H9 (cell line): Measurements from ENCODE around the gene RALY. TPM values are rescaled to one million over a fixed set of nuclear protein-coding genes. Genes with fewer than 3 reads are reported as not detected.

Source experiments
- DNase-seq: peaks from one replicate; pipeline ENCODE4 v3.0.0-alpha.2; 2017
- H2AFZ ChIP-seq: one replicate; pipeline ENCODE4 v1.6.1; 2013; ENCODE audit warnings: mild to moderate bottlenecking, low read length, control low read depth, moderate library complexity
- H2AK5ac ChIP-seq: 2 replicates; pipeline ENCODE4 v1.6.1; 2013; ENCODE audit warnings: low read length, control low read depth, mixed read lengths; ENCODE audit not compliant: insufficient read length
- H2BK120ac ChIP-seq: one replicate; pipeline ENCODE4 v1.6.1; 2013; ENCODE audit warnings: low read depth, mild to moderate bottlenecking, low read length, control low read depth, inconsistent platforms; ENCODE audit not compliant: poor library complexity, severe bottlenecking
- H2BK12ac ChIP-seq: 2 replicates; pipeline ENCODE4 v1.6.1; 2013; ENCODE audit warnings: low read length, control low read depth, mixed read lengths, low read depth; ENCODE audit not compliant: insufficient read length
- H2BK15ac ChIP-seq: 2 replicates; pipeline ENCODE4 v1.6.1; 2013; ENCODE audit warnings: low read depth, low read length, control low read depth
- H2BK20ac ChIP-seq: one replicate; pipeline ENCODE4 v1.6.1; 2013; ENCODE audit warnings: low read depth, mild to moderate bottlenecking, low read length, control low read depth, inconsistent platforms; ENCODE audit not compliant: poor library complexity, severe bottlenecking
- H2BK5ac ChIP-seq: 2 replicates; pipeline ENCODE4 v1.6.1; 2013; ENCODE audit warnings: low read length, control low read depth, mixed read lengths; ENCODE audit not compliant: insufficient read length
- H3K14ac ChIP-seq: 2 replicates; pipeline ENCODE4 v1.6.1; 2013; ENCODE audit warnings: low read length, control low read depth; ENCODE audit not compliant: insufficient read depth
- H3K18ac ChIP-seq: 2 replicates; pipeline ENCODE4 v1.6.1; 2013; ENCODE audit warnings: low read depth, mild to moderate bottlenecking, mixed read lengths, low read length, control low read depth; ENCODE audit not compliant: insufficient read length
- H3K23ac ChIP-seq: 2 replicates; pipeline ENCODE4 v1.6.1; 2013; ENCODE audit warnings: low read length, control low read depth, mixed read lengths, low read depth; ENCODE audit not compliant: insufficient read length
- H3K23me2 ChIP-seq: 2 replicates; pipeline ENCODE4 v1.6.1; 2013; ENCODE audit warnings: low read depth, mild to moderate bottlenecking, mixed read lengths, low read length, control low read depth; ENCODE audit not compliant: insufficient read length, poor library complexity, severe bottlenecking
- H3K27ac ChIP-seq: 2 replicates; pipeline ENCODE4 v1.5.1; 2013; ENCODE audit warnings: low read length, control low read depth, mixed read lengths, low read depth; ENCODE audit not compliant: insufficient read length
- H3K27me3 ChIP-seq: 2 replicates; pipeline ENCODE4 v1.6.1; 2013; ENCODE audit warnings: low read length, control low read depth, inconsistent platforms; ENCODE audit not compliant: insufficient read depth
- H3K4ac ChIP-seq: 2 replicates; pipeline ENCODE4 v1.6.1; 2013; ENCODE audit warnings: low read depth, mild to moderate bottlenecking, control low read depth, inconsistent platforms, low read length, moderate library complexity
- H3K4me1 ChIP-seq: 2 replicates; pipeline ENCODE4 v1.6.1; 2013; ENCODE audit warnings: low read length, control low read depth, inconsistent platforms; ENCODE audit not compliant: insufficient read depth
- H3K4me2 ChIP-seq: 2 replicates; pipeline ENCODE4 v1.6.1; 2013; ENCODE audit warnings: low read length, control low read depth, mixed read lengths; ENCODE audit not compliant: insufficient read length, insufficient read depth
- H3K56ac ChIP-seq: 2 replicates; pipeline ENCODE4 v1.6.1; 2013; ENCODE audit warnings: low read depth, mild to moderate bottlenecking, mixed read lengths, low read length, control low read depth; ENCODE audit not compliant: insufficient read length
- H3K79me1 ChIP-seq: 2 replicates; pipeline ENCODE4 v1.6.1; 2013; ENCODE audit warnings: low read depth, mild to moderate bottlenecking, moderate library complexity, low read length, control low read depth, inconsistent platforms; ENCODE audit not compliant: insufficient read depth, poor library complexity, severe bottlenecking
- H3K79me2 ChIP-seq: 2 replicates; pipeline ENCODE4 v1.6.1; 2013; ENCODE audit warnings: low read length, control low read depth, inconsistent platforms; ENCODE audit not compliant: insufficient read depth
- H3K9ac ChIP-seq: 2 replicates; pipeline ENCODE4 v1.6.1; 2013; ENCODE audit warnings: low read length, control low read depth, mixed read lengths; ENCODE audit not compliant: insufficient read length; ENCODE audit errors: extremely low read depth
- H3K9me3 ChIP-seq: one replicate; pipeline ENCODE4 v1.6.1; 2013; ENCODE audit warnings: low read depth, low read length, inconsistent platforms; ENCODE audit not compliant: control insufficient read depth
- H3T11ph ChIP-seq: one replicate; pipeline ENCODE4 v1.6.1; 2013; ENCODE audit warnings: mild to moderate bottlenecking, low read length, control low read depth, inconsistent platforms
- H4K20me1 ChIP-seq: one replicate; pipeline ENCODE4 v1.6.1; 2013; ENCODE audit not compliant: control insufficient read depth, insufficient read length, insufficient read depth
- H4K5ac ChIP-seq: 2 replicates; pipeline ENCODE4 v1.6.1; 2013; ENCODE audit warnings: low read depth, mild to moderate bottlenecking, mixed read lengths, low read length, control low read depth; ENCODE audit not compliant: insufficient read length
- H4K8ac ChIP-seq: replicated peaks from 2 replicates; pipeline ENCODE4 v1.6.1; 2013; ENCODE audit warnings: low read length, control low read depth, mixed read lengths, low read depth; ENCODE audit not compliant: insufficient read length
- H4K91ac ChIP-seq: 2 replicates; pipeline ENCODE4 v1.6.1; 2013; ENCODE audit warnings: low read depth, mild to moderate bottlenecking, moderate library complexity, mixed read lengths, low read length, control low read depth; ENCODE audit not compliant: insufficient read length
- H3K27ac Mint-ChIP-seq, 3 experiments: 2 replicates in 2 of 3; 3 replicates in 1 of 3; pipeline ENCODE4 v1.8.0; 2020 to 2021; ENCODE audit warnings: mixed read lengths in 3 of 3, mild to moderate bottlenecking in 1 of 3, moderate library complexity in 1 of 3
- H3K27me3 Mint-ChIP-seq: 2 replicates; pipeline ENCODE4 v1.8.0; 2021; ENCODE audit warnings: low read depth, mild to moderate bottlenecking, moderate library complexity, mixed read lengths
- H3K36me3 Mint-ChIP-seq, 3 experiments: 2 replicates in 2 of 3; 3 replicates in 1 of 3; pipeline ENCODE4 v1.8.0; 2020 to 2021; ENCODE audit warnings: low read depth in 3 of 3, mixed read lengths in 3 of 3; ENCODE audit not compliant: insufficient read depth in 1 of 3
- H3K4me1 Mint-ChIP-seq, 2 experiments: 2 replicates each; pipeline ENCODE4 v1.8.0; 2020; ENCODE audit warnings: mixed read lengths in 2 of 2
- H3K4me3 Mint-ChIP-seq, 2 experiments: 2 replicates in 1 of 2; 3 replicates in 1 of 2; pipeline ENCODE4 v1.8.0; 2020 to 2021; ENCODE audit warnings: mild to moderate bottlenecking in 2 of 2, mixed read lengths in 2 of 2, moderate library complexity in 1 of 2
- H3K9me3 Mint-ChIP-seq, 2 experiments: 2 replicates in 1 of 2; 3 replicates in 1 of 2; pipeline ENCODE4 v1.8.0; 2020; ENCODE audit warnings: mild to moderate bottlenecking in 2 of 2, mixed read lengths in 2 of 2, moderate library complexity in 1 of 2
- WGBS: extraction: QIAGEN DNeasy Blood & Tissue Kit; methylation state at CpG from one replicate; pipeline ENCODE4 v1.1.7; 2013; ENCODE audit warnings: missing lambda C conversion rate, low lambda C conversion rate, mixed read lengths; ENCODE audit not compliant: insufficient read length; ENCODE audit errors: extremely low coverage; 5-methylcytosine and 5-hydroxymethylcytosine counted together
- total RNA-seq: library from RNA; stranded (reverse); gene quantifications from 2 replicates; pipeline ENCODE4 v1.2.1, GENCODE V29; 2021
- TF ChIP-seq, protein P1 (sequence below): fragments of 200-600 bp; sonication (generic); conservative IDR thresholded peaks from 3 replicates; pipeline ENCODE4 v1.8.0; 2021; ENCODE audit warnings: antibody characterized with exemption, mild to moderate bottlenecking

RALY gene
- total RNA-seq, 1 experiment from 2014 or later: 199 TPM

DNA sequence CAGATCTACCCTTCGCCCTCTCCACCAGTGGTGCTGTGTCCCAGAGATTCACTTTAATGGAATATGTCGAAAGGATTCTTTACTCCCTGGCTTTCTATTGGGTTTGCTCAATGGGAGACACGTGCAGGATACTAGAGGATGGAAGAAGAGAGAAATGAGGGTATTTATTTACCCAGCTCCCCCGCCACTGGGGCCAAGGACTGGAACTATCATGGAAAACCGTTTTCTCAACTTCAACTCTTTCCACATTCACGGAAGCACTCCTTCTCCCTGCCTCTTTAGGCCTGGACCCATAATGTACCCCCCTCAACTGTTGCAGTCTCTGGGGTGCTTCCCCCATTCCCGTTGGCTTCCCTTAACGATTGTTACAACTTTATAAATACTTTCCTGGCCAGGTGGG lies 26.6 kb upstream of the RALY start:
- no peak overlapping the region for H4K8ac ChIP-seq

More for the DNA sequence above, 26.6 kb upstream of the RALY start:
- no CpG with 5 or more reads among the region's 8 CpGs for WGBS
- Histone ChIP-seq H2AK5ac (no peak overlapping the region), H4K5ac (no peak overlapping the region), H2BK15ac (no peak overlapping the region), H2BK12ac (no peak overlapping the region), H2BK120ac (no peak overlapping the region), H3K4ac (no peak overlapping the region), H3K18ac (no peak overlapping the region), H3K23me2 (no peaks in the 10 kb centered on the region), H4K91ac (no peak overlapping the region), H4K20me1 (no peaks in the 10 kb centered on the region), H3K14ac (no peak overlapping the region), H3K9ac (no peak overlapping the region), H3K27ac (no peak overlapping the region), H3K56ac (no peak overlapping the region), H3K9me3 (no peaks in the 10 kb centered on the region), H3K79me2 (no peaks in the 10 kb centered on the region), H3K79me1 (no peaks in the 10 kb centered on the region), H3T11ph (no peak overlapping the region), H3K27me3 (no peaks in the 10 kb centered on the region), H3K4me1 (no peaks in the 10 kb centered on the region), H2AFZ (no peak overlapping the region), H2BK5ac (no peak overlapping the region), H2BK20ac (no peak overlapping the region), H3K4me2 (no peak overlapping the region), H3K23ac (no peak overlapping the region)
- DNase-seq: no peak
- Mint-ChIP-seq H3K36me3 (no peaks in the 10 kb centered on the region), H3K27me3 (peaks cover 4% of the 10 kb centered on the region; the same call in 1 of the 2 replicates), H3K9me3 (0 out of 5 replicates have a peak, but pooled peaks cover 0 to 2% of the 10 kb centered on the region in 2 experiments), H3K4me3 (no peak overlapping the region), H3K4me1 (peaks cover 10 to 11% of the 10 kb centered on the region in 2 experiments), H3K27ac (no peak overlapping the region)
- TF ChIP-seq, protein P1, sequence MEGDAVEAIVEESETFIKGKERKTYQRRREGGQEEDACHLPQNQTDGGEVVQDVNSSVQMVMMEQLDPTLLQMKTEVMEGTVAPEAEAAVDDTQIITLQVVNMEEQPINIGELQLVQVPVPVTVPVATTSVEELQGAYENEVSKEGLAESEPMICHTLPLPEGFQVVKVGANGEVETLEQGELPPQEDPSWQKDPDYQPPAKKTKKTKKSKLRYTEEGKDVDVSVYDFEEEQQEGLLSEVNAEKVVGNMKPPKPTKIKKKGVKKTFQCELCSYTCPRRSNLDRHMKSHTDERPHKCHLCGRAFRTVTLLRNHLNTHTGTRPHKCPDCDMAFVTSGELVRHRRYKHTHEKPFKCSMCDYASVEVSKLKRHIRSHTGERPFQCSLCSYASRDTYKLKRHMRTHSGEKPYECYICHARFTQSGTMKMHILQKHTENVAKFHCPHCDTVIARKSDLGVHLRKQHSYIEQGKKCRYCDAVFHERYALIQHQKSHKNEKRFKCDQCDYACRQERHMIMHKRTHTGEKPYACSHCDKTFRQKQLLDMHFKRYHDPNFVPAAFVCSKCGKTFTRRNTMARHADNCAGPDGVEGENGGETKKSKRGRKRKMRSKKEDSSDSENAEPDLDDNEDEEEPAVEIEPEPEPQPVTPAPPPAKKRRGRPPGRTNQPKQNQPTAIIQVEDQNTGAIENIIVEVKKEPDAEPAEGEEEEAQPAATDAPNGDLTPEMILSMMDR: no peak
